ENCODE measurements around the gene PHACTR2.

PHACTR2 gene

GRCh38 chr6:143766185-143766553 is 88.4 kb downstream of the PHACTR2 start:
- Histone ChIP-seq H3K4me3 (ENCODE audit: low read length) (no peak overlapping the region), H3K79me2 (ENCODE audit: low read length) (no peaks in the 10 kb centered on the region), H3K9ac (ENCODE audit: low read length) (no peak overlapping the region), H3K27me3 (replicated peaks; ENCODE audit: insufficient read depth, low read length) (no peaks in the 10 kb centered on the region), H4K20me1 (ENCODE audit: insufficient read depth, low read length) (no peaks in the 10 kb centered on the region), H2AFZ (ENCODE audit: low read length) (no peak overlapping the region), H3K4me2 (ENCODE audit: low read depth, low read length) (no peak overlapping the region), H3K9me3 (replicated peaks; ENCODE audit: insufficient read depth, low read length) (no peaks in the 10 kb centered on the region), H3K9me2 (replicated peaks; ENCODE audit: insufficient read depth, low read length) (no peaks in the 10 kb centered on the region), H3K36me3 (replicated peaks; ENCODE audit: insufficient read depth, low read length) (no peaks in the 10 kb centered on the region), H3F3A (ENCODE audit: insufficient read depth, low read length) (no peaks in the 10 kb centered on the region), H3K27ac (ENCODE audit: low read length) (no peak overlapping the region), H3K4me1 (ENCODE audit: low read length) (no peaks in the 10 kb centered on the region)
- no peak for TF ChIP-seq CTCF (IDR thresholded peaks at IDR 0.05; ENCODE audit: low read length)
- TF ChIP-seq EZH2 (optimal IDR thresholded peaks at IDR 0.05; ENCODE audit: low read depth, low read length): no peak
- TF ChIP-seq EZH2phosphoT487 (IDR thresholded peaks at IDR 0.05; ENCODE audit: low read length): no peak
- no peak for DNase-seq

- H2AFZ ChIP-seq (ENCODE audit: low read length): no peak overlapping the region
- no peak overlapping the region for H3K4me3 ChIP-seq (ENCODE audit: low read length)
- no peaks in the 10 kb centered on the region for H3K9me2 ChIP-seq (replicated peaks; ENCODE audit: insufficient read depth, low read length)
- H4K20me1 ChIP-seq (ENCODE audit: insufficient read depth, low read length): no peaks in the 10 kb centered on the region
- no peak overlapping the region for H3K9ac ChIP-seq (ENCODE audit: low read length)
- no peaks in the 10 kb centered on the region for H3K79me2 ChIP-seq (ENCODE audit: low read length)
- no peak overlapping the region for H3K27ac ChIP-seq (ENCODE audit: low read length)
- TF ChIP-seq EZH2phosphoT487 (IDR thresholded peaks at IDR 0.05; ENCODE audit: low read length) (no peak), EZH2 (optimal IDR thresholded peaks at IDR 0.05; ENCODE audit: low read depth, low read length) (no peak), CTCF (IDR thresholded peaks at IDR 0.05; ENCODE audit: low read length) (no peak)
- no peaks in the 10 kb centered on the region for H3F3A ChIP-seq (ENCODE audit: insufficient read depth, low read length)
- no peak overlapping the region for H3K4me2 ChIP-seq (ENCODE audit: low read depth, low read length)
- no peaks in the 10 kb centered on the region for H3K4me1 ChIP-seq (ENCODE audit: low read length)
- no peak for DNase-seq
- H3K36me3 ChIP-seq (replicated peaks; ENCODE audit: insufficient read depth, low read length): no peaks in the 10 kb centered on the region
- no peaks in the 10 kb centered on the region for H3K9me3 ChIP-seq (replicated peaks; ENCODE audit: insufficient read depth, low read length)
- H3K27me3 ChIP-seq (replicated peaks; ENCODE audit: insufficient read depth, low read length): no peaks in the 10 kb centered on the region
Observed at GRCh38 chr6:143767433-143767832, 89.7 kb downstream of the PHACTR2 start.

GRCh38 chr6:143772116-143773086 is 94.6 kb downstream of the PHACTR2 start:
- no peaks in the 10 kb centered on the region for H3F3A ChIP-seq (ENCODE audit: insufficient read depth, low read length)
- no peaks in the 10 kb centered on the region for H3K36me3 ChIP-seq (replicated peaks; ENCODE audit: insufficient read depth, low read length)
- H4K20me1 ChIP-seq (ENCODE audit: insufficient read depth, low read length): no peaks in the 10 kb centered on the region
- H3K4me3 ChIP-seq (ENCODE audit: low read length): no peak overlapping the region
- no peaks in the 10 kb centered on the region for H3K9me2 ChIP-seq (replicated peaks; ENCODE audit: insufficient read depth, low read length)
- no peaks in the 10 kb centered on the region for H3K9me3 ChIP-seq (replicated peaks; ENCODE audit: insufficient read depth, low read length)
- H3K4me2 ChIP-seq (ENCODE audit: low read depth, low read length): no peak overlapping the region
- H3K9ac ChIP-seq (ENCODE audit: low read length): no peak overlapping the region
- no peaks in the 10 kb centered on the region for H3K27me3 ChIP-seq (replicated peaks; ENCODE audit: insufficient read depth, low read length)
- no peak for TF ChIP-seq EZH2 (optimal IDR thresholded peaks at IDR 0.05; ENCODE audit: low read depth, low read length)
- TF ChIP-seq CTCF (IDR thresholded peaks at IDR 0.05; ENCODE audit: low read length): no peak
- TF ChIP-seq EZH2phosphoT487 (IDR thresholded peaks at IDR 0.05; ENCODE audit: low read length): no peak
- H3K27ac ChIP-seq (ENCODE audit: low read length): no peak overlapping the region
- no peaks in the 10 kb centered on the region for H3K4me1 ChIP-seq (ENCODE audit: low read length)
- no peak for DNase-seq
- H2AFZ ChIP-seq (ENCODE audit: low read length): no peak overlapping the region
- H3K79me2 ChIP-seq (ENCODE audit: low read length): no peaks in the 10 kb centered on the region

Measured in MM.1S (cell line).